OCI-LY3 (cell line): ENCODE results near the gene POU2AF1.

Experiments
- H2AFZ ChIP-seq: fragments of 200-600, 300-600 bp; shearing (Covaris generic); 2 replicates; pipeline ENCODE4 v1.6.0; 2014; ENCODE audit warnings: antibody characterized with exemption, low read depth, low read length
- H3K27ac ChIP-seq: fragments of 200-600, 300-600 bp; sonication (generic); 2 replicates; pipeline ENCODE4 v1.5.1; 2014; ENCODE audit warnings: mild to moderate bottlenecking, low read length, moderate library complexity, mixed read lengths
- H3K27me3 ChIP-seq: fragments of 200-600, 300-600 bp; sonication (generic); 2 replicates; pipeline ENCODE4 v1.6.1; 2014; ENCODE audit warnings: low read depth, low read length, mixed read lengths
- H3K36me3 ChIP-seq: fragments of 200-600, 300-600 bp; sonication (generic); replicated peaks from 2 replicates; pipeline ENCODE3; 2014; ENCODE audit warnings: low read depth, low read length, mixed read lengths
- H3K4me1 ChIP-seq: fragments of 300-600, 200-600 bp; sonication (generic); 2 replicates; pipeline ENCODE4 v1.6.1; 2014; ENCODE audit warnings: low read length, mixed read lengths
- H3K4me2 ChIP-seq: fragments of 200-600, 300-600 bp; sonication (generic); 2 replicates; pipeline ENCODE4 v1.6.1; 2014; ENCODE audit warnings: low read length, mixed read lengths
- H3K4me3 ChIP-seq: fragments of 300-600, 200-600 bp; sonication (generic); 2 replicates; pipeline ENCODE4 v1.5.1; 2014; ENCODE audit warnings: antibody characterized with exemption, mild to moderate bottlenecking, low read length, moderate library complexity
- H3K79me2 ChIP-seq: fragments of 300-600, 200-600 bp; shearing (Covaris generic); 2 replicates; pipeline ENCODE4 v1.6.1; 2014; ENCODE audit warnings: mild to moderate bottlenecking, low read length, mixed read lengths
- H3K9ac ChIP-seq: fragments of 300-600, 200-600 bp; shearing (Covaris generic); 2 replicates; pipeline ENCODE4 v1.6.0; 2014; ENCODE audit warnings: mild to moderate bottlenecking, low read length, moderate library complexity
- H3K9me3 ChIP-seq: fragments of 200-600, 300-600 bp; shearing (Covaris generic); 2 replicates; pipeline ENCODE4 v1.6.1; 2014; ENCODE audit warnings: low read length, mixed read lengths; ENCODE audit not compliant: insufficient read depth
- H4K20me1 ChIP-seq: fragments of 200-600, 300-600 bp; sonication (generic); 2 replicates; pipeline ENCODE4 v1.6.1; 2016; ENCODE audit warnings: low read length, mixed read lengths; ENCODE audit not compliant: insufficient read depth
- EZH2phosphoT487 ChIP-seq: fragments of 200-600 bp; shearing (Covaris generic); IDR thresholded peaks from 2 replicates; pipeline ENCODE4 v1.6.1; 2018; ENCODE audit warnings: antibody characterized with exemption, mixed run types, low read depth
- TF ChIP-seq, protein P1 (sequence below): fragments of 200-600, 300-600 bp; sonication (generic); IDR thresholded peaks from 2 replicates; pipeline ENCODE4 v1.5.1; 2014; ENCODE audit warnings: antibody characterized with exemption, low read length, low read depth

Gene POU2AF1

DNA sequence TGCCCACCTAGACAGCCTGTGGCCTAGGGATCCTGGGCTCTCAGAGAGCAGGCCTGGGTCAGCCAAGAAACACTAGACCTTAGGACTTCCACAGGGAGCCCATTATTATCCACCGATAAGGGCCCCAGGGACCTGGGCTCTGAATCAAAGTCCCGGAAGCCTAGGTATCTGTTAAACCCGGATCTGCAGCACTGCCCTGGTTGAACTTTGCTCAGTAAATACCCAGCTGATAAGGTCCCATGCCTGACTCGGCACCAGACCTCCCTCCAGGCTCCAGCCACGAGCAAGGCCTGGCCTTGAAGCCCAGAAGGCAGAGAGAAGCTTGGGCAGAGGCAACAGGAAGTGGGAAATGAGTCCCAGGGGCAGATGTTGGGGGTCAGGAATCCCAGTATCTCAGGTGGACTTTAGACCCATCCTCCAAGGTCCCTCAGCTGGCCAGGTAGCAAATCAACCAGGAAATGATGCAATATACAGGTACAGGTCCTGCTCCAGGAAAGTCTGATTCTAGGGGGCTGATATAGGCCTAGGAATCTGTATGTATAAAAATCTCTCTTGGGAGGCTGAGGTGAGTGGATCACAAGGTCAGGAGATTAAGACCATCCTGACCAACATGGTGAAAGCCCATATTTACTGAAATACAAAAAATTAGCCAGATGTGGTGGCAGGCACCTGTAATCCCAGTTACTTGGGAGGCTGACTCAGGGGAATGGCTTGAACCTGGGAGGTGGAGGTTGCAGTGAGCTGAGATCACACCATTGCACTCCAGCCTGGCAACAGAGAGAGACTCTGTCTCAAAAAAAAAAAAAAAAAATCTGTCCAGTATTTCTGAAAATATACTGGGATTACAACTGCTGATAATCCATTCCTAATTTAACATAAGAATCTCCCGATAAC, 18.7 kb downstream of the POU2AF1 start:
- Histone ChIP-seq H4K20me1 (peaks cover 36% of the 10 kb centered on the region; the same call in 1 of the 2 replicates), H3K4me2 (no peak overlapping the region; the same call in 1 of the 2 replicates), H3K27me3 (no peaks in the 10 kb centered on the region), H3K9me3 (no peaks in the 10 kb centered on the region), H3K9ac (peak overlapping the region; percentile 16; the same call in 1 of the 2 replicates), H3K27ac (peak overlapping the region; percentile 99), H2AFZ (no peak overlapping the region), H3K36me3 (peaks cover 91% of the 10 kb centered on the region), H3K4me3 (no peak overlapping the region), H3K4me1 (peaks cover 68% of the 10 kb centered on the region), H3K79me2 (peaks cover 70% of the 10 kb centered on the region)
- TF ChIP-seq, protein P1, sequence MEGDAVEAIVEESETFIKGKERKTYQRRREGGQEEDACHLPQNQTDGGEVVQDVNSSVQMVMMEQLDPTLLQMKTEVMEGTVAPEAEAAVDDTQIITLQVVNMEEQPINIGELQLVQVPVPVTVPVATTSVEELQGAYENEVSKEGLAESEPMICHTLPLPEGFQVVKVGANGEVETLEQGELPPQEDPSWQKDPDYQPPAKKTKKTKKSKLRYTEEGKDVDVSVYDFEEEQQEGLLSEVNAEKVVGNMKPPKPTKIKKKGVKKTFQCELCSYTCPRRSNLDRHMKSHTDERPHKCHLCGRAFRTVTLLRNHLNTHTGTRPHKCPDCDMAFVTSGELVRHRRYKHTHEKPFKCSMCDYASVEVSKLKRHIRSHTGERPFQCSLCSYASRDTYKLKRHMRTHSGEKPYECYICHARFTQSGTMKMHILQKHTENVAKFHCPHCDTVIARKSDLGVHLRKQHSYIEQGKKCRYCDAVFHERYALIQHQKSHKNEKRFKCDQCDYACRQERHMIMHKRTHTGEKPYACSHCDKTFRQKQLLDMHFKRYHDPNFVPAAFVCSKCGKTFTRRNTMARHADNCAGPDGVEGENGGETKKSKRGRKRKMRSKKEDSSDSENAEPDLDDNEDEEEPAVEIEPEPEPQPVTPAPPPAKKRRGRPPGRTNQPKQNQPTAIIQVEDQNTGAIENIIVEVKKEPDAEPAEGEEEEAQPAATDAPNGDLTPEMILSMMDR: no peak
- TF ChIP-seq EZH2phosphoT487: no peak

DNA sequence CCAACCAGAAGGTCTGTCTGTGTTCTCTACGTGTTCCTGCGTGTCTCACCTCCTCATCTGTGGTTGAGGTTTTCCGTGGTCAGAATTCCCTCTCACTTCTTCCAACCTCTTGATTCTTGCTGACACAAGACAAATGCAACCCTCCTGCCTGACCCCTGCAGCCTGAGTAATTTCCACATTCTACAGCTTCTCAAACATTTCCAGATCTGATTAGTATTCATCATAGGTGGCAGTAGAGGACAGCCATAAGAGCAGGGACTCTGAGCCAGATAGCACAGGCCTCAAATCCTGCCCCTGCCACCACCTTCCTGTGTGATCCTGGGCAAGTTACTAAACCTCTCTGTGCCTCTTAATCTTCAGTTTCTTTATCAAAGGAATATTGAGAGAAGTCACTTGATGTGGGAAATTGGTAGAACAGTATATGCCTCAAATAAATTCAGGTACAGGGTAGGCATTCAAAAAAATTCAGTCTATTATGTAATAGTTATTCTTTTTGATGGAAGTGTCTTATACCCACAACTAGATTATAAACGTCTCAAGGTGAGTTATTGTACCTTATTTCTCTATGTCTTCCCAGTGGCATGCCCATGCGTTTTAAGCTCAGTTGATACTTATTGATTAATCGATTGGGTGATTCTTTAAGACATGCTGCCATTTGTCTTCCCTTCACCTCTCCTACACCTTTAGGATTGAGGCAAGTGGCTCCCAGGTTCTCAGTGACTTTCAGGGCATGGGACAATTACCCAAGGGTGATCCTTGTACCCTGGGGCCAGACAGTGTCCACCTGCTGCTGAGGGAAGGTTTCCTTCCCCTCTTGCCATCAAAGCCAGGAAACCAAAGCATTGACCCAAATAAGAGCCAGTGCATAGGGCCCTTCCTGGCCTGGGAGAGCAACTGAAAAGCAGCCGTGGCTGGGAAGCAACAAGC, 19.6 kb downstream of the POU2AF1 start:
- peaks cover 59% of the 10 kb centered on the region for H3K4me1 ChIP-seq
- peak overlapping the region; percentile 16; the same call in 1 of the 2 replicates for H3K9ac ChIP-seq
- H3K36me3 ChIP-seq: peaks cover 91% of the 10 kb centered on the region
- peaks cover 41% of the 10 kb centered on the region; the same call in 1 of the 2 replicates for H4K20me1 ChIP-seq
- TF ChIP-seq, protein P1: peak; percentile 34
- TF ChIP-seq EZH2phosphoT487: no peak
- no peak overlapping the region for H3K4me3 ChIP-seq
- no peaks in the 10 kb centered on the region for H3K27me3 ChIP-seq
- H2AFZ ChIP-seq: no peak overlapping the region
- peak overlapping the region; percentile 3; the same call in 1 of the 2 replicates for H3K4me2 ChIP-seq
- peak overlapping the region; percentile 99 for H3K27ac ChIP-seq
- H3K79me2 ChIP-seq: peaks cover 61% of the 10 kb centered on the region
- H3K9me3 ChIP-seq: no peaks in the 10 kb centered on the region

DNA sequence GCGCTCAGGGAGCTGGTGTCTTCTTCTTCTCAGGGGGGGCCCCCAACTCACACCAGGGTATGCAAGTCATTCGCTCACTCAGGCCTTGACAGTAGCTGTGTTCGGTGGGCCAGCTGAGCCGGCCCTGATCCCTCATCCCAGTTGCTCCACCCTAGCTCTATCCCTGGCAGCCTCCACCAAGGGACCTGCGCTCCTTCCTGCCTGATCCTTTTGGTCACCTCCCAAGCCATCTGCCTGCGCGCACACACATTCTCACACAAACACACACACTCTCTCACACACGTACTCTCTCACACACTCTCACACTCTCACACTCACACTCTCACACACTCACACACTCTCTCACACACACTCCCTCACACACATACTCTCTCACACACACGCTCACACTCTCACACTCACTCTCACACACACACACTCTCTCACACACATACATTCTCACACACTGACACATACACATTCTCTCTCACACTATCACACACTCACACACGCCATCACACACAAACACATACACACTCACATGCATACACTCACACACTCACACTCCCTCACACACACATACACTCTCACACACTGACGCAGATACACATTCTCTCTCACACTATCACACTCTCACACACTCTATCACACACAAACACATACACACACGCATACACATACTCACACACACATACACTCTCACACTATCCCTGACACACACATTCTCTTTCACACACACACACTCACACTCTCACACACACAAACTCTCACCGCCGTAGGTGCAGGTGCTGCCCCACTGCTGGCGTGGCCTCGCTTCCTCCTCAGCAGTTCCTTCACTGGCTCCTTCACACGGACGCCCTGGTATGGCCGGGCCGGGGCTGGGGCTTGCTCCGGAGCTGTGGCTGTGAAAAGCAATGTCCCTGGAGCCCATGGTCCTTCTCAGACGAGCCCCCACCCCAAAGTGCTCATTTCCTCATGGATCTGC, 20.8 kb downstream of the POU2AF1 start:
- Histone ChIP-seq H3K4me3 (no peak overlapping the region), H3K27me3 (no peaks in the 10 kb centered on the region), H3K36me3 (peaks cover 97% of the 10 kb centered on the region), H3K9me3 (no peaks in the 10 kb centered on the region), H3K9ac (peak overlapping the region; percentile 2; the same call in 1 of the 2 replicates), H3K79me2 (peaks cover 50% of the 10 kb centered on the region), H4K20me1 (peaks cover 45% of the 10 kb centered on the region; the same call in 1 of the 2 replicates), H3K27ac (peak overlapping the region; percentile 99), H2AFZ (no peak overlapping the region), H3K4me2 (0 out of 2 replicates have a peak overlapping the region, but pooled peaks have one; percentile 3), H3K4me1 (peaks cover 49% of the 10 kb centered on the region)
- TF ChIP-seq, protein P1: no peak
